Osteoblast (primary cell): Measurements from ENCODE around the gene PSMB8. TPM values are rescaled to one million over a fixed set of nuclear protein-coding genes. Genes with fewer than 3 reads are reported as not detected.

Experiments used
- DNase-seq: peaks from one replicate; pipeline ENCODE4 v3.0.0; 2011; ENCODE audit warnings: low spot score, mixed read lengths; ENCODE audit not compliant: insufficient read length; ENCODE audit errors: missing footprints
- H2AFZ ChIP-seq: 2 replicates; pipeline ENCODE4 v1.6.0; 2011; ENCODE audit warnings: mild to moderate bottlenecking, low read length
- H3K27ac ChIP-seq: 2 replicates; pipeline ENCODE4 v1.5.1; 2011; ENCODE audit warnings: mild to moderate bottlenecking, low read depth, low read length, moderate library complexity
- H3K27me3 ChIP-seq: 2 replicates; pipeline ENCODE4 v1.6.0; 2012; ENCODE audit warnings: mild to moderate bottlenecking, control low read depth, inconsistent platforms, low read length, moderate library complexity; ENCODE audit not compliant: insufficient read depth
- H3K36me3 ChIP-seq: 2 replicates; pipeline ENCODE4 v1.5.1; 2011; ENCODE audit warnings: mild to moderate bottlenecking, low read length, control low read depth, moderate library complexity; ENCODE audit not compliant: insufficient read depth
- H3K4me1 ChIP-seq: 2 replicates; pipeline ENCODE4 v1.5.1; 2011; ENCODE audit warnings: mild to moderate bottlenecking, low read length, control low read depth, moderate library complexity; ENCODE audit not compliant: insufficient read depth
- H3K4me2 ChIP-seq: 2 replicates; pipeline ENCODE4 v1.6.0; 2011; ENCODE audit warnings: mild to moderate bottlenecking, low read length; ENCODE audit not compliant: insufficient read depth
- H3K4me3 ChIP-seq: fragments of 200-600 bp; sonication (generic); 3 replicates; pipeline ENCODE4 v1.5.1; 2012; ENCODE audit warnings: mild to moderate bottlenecking, low read length, inconsistent platforms; ENCODE audit not compliant: insufficient read depth
- H3K79me2 ChIP-seq: 2 replicates; pipeline ENCODE4 v1.6.0; 2012; ENCODE audit warnings: mild to moderate bottlenecking, low read length, control low read depth, inconsistent platforms; ENCODE audit not compliant: insufficient read depth
- H3K9me3 ChIP-seq: 2 replicates; pipeline ENCODE4 v1.5.1; 2011; ENCODE audit warnings: low read depth, low read length, control low read depth
- H4K20me1 ChIP-seq: 2 replicates; pipeline ENCODE4 v1.6.0; 2012; ENCODE audit warnings: mild to moderate bottlenecking, low read length, control low read depth; ENCODE audit not compliant: insufficient read depth
- total RNA-seq: library from RNA; depleted of rRNA; stranded (reverse); fragments of >200 nt; gene quantifications from 2 replicates; pipeline ENCODE4 v1.2.3, GENCODE V29; 2012
- TF ChIP-seq, protein P1 (sequence below): IDR thresholded peaks from 2 replicates; pipeline ENCODE4 v1.5.1; 2011; ENCODE audit warnings: mild to moderate bottlenecking, low read depth, low read length, moderate library complexity; ENCODE audit errors: extremely low read depth

Gene PSMB8
- total RNA-seq, 1 donor, result 67.3 TPM

DNA sequence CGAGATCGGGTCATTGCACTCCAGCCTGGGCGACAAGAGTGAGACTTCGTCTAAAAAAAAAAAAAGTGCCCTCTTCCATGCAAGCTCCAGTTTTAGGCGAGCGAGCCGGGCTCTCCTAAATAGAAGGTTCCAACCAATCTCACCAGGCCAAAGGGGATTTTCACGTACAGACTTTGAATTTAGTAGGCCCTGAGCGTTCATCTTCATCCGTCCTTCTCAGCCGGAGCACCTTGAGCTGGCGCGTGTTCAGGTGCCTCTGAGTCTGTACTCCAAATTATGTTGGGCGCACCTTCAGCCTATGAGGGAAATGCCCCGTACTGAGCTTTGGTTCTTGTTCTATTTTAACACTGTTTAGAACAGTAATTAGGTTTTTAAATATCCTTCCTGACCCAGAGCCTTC, 4.5 kb downstream of the PSMB8 start:
- H3K4me2 ChIP-seq, result no peak overlapping the region
- H3K27me3 ChIP-seq, result no peaks in the 10 kb centered on the region
- peak; percentile 42 for DNase-seq
- no peaks in the 10 kb centered on the region for H4K20me1 ChIP-seq
- TF ChIP-seq, protein P1, sequence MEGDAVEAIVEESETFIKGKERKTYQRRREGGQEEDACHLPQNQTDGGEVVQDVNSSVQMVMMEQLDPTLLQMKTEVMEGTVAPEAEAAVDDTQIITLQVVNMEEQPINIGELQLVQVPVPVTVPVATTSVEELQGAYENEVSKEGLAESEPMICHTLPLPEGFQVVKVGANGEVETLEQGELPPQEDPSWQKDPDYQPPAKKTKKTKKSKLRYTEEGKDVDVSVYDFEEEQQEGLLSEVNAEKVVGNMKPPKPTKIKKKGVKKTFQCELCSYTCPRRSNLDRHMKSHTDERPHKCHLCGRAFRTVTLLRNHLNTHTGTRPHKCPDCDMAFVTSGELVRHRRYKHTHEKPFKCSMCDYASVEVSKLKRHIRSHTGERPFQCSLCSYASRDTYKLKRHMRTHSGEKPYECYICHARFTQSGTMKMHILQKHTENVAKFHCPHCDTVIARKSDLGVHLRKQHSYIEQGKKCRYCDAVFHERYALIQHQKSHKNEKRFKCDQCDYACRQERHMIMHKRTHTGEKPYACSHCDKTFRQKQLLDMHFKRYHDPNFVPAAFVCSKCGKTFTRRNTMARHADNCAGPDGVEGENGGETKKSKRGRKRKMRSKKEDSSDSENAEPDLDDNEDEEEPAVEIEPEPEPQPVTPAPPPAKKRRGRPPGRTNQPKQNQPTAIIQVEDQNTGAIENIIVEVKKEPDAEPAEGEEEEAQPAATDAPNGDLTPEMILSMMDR, result no peak
- H3K36me3 ChIP-seq, result peaks cover 25% of the 10 kb centered on the region
- H2AFZ ChIP-seq, result no peak overlapping the region
- peaks cover 28% of the 10 kb centered on the region for H3K79me2 ChIP-seq
- H3K9me3 ChIP-seq, result no peaks in the 10 kb centered on the region
- peaks cover 16% of the 10 kb centered on the region for H3K4me1 ChIP-seq
- peak overlapping the region; percentile 22 for H3K27ac ChIP-seq
- H3K4me3 ChIP-seq, result no peak overlapping the region

DNA sequence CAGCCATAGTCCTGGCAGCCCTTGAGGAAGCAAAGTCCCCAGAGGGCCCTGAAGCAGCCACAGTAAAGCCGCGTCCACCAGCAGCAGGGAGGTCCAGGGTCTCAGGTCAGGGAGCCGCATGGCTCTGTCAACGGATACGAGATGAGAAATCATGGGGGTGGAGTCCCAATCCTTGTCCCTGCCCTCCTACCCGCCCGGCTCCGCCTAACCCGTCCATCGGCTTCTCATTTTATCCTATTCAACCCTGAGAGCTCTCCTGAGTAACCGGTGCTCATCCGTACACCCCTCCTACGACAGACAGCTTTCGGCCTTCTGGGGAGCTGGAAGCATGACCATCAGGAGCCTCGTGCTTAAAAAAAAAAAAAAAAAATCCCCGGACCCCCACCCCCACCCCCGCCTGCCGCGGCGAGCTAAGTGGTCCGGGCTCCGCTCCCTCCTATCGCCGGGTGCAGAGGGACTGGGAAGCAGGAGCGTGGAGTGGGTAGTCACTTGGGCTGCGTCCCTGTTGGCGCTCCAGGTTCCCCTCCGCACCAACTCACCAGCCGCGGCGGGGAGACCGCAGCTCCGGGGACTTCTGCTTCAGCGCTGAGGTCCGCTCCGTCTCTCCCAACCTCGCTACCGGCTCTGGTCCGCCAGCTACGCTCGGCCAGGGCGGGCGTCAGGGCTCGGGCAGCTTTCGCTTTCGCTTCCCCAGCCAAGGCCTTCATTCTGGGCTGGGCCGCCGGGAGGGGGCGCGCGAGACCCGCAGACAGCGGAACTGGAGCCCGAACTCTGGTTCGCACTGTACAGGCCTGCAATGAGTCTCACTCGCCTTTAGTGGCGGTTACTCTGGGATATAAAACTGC, 5.5 kb downstream of the PSMB8 start, which contains the start of gene TAP2:
Gene TAP2, minus strand, starts transcription at position 626 of the 845 bp plus-strand sequence. Its CDS starts 506 bp downstream, at position 120.
- Histone ChIP-seq H3K4me3 (peak within 1 kb of the TSS; percentile 90), H3K4me1 (peaks cover 15% of the 10 kb centered on the region), H4K20me1 (no peaks in the 10 kb centered on the region), H3K27ac (peak within 1 kb of the TSS; percentile 79), H3K4me2 (peak within 1 kb of the TSS; percentile 90), H3K27me3 (no peaks in the 10 kb centered on the region), H3K79me2 (peaks cover 19% of the 10 kb centered on the region), H2AFZ (peak within 1 kb of the TSS; percentile 90), H3K9me3 (no peaks in the 10 kb centered on the region), H3K36me3 (peaks cover 30% of the 10 kb centered on the region)
- TF ChIP-seq, protein P1, result peak; percentile 90
- peak; percentile 98 for DNase-seq

DNA sequence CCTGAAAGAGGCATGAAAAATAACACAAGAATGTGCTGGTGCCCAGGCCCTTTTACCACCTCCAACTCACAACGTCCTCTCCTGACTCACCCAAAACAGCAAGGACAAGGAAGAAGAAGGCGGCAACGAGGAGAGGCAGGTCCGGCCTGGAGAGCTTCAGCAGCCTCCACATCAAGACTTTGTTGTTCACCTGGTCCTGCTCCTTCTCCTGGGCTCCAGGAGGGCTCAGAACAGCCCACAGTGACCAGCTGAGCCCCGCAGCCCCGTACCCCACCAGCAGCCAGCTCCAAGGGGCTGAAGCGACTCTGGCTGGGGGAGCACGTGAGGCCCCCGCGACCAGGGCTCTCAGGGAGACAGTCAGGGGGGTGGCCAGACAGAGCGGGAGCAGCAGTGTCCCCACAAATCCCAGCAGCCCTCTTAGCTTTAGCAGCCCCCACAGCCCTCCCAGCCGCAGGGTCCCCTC, 6.2 kb downstream of the PSMB8 start:
- H3K4me2 ChIP-seq, result peak overlapping the region; percentile 90
- peaks cover 12% of the 10 kb centered on the region for H3K79me2 ChIP-seq
- peak overlapping the region; percentile 90 for H3K4me3 ChIP-seq
- DNase-seq, result no peak
- TF ChIP-seq, protein P1, result no peak
- no peaks in the 10 kb centered on the region for H4K20me1 ChIP-seq
- H3K27me3 ChIP-seq, result no peaks in the 10 kb centered on the region
- peak overlapping the region; percentile 79 for H3K27ac ChIP-seq
- no peaks in the 10 kb centered on the region for H3K9me3 ChIP-seq
- peaks cover 9% of the 10 kb centered on the region for H3K4me1 ChIP-seq
- peaks cover 30% of the 10 kb centered on the region for H3K36me3 ChIP-seq
- H2AFZ ChIP-seq, result peak overlapping the region; percentile 90

DNA sequence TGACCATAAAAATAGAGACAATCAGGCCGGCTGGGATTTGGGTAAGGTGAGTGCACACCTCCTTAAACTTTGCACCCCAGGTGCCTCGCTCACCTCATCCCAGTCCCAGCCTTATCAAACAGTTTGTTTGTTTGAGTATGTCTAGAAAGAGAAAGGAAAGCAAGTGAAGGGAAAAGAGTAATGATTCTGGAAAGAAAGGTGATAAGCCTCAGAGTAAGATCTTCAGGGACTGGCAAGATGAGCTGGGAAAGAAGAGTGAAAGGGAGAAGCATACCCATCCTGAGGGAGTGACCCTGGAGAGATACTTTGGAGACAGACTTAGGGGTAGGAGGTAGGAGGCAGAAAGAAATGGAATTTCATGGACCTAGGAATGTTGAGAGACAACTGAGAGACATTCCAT, 7.0 kb downstream of the PSMB8 start:
- Histone ChIP-seq H2AFZ (no peak overlapping the region), H3K27me3 (no peaks in the 10 kb centered on the region), H3K4me3 (no peak overlapping the region), H3K36me3 (peaks cover 27% of the 10 kb centered on the region), H3K4me2 (peak overlapping the region; percentile 90), H3K4me1 (peaks cover 9% of the 10 kb centered on the region), H3K27ac (no peak overlapping the region), H4K20me1 (no peaks in the 10 kb centered on the region), H3K9me3 (no peaks in the 10 kb centered on the region), H3K79me2 (peaks cover 6% of the 10 kb centered on the region)
- TF ChIP-seq, protein P1, result no peak
- no peak for DNase-seq
